Measurements from ENCODE around the gene PCNA. TPM values are rescaled to one million over a fixed set of nuclear protein-coding genes. Genes with fewer than 3 reads are reported as not detected.

Gene PCNA
- total and polyA plus RNA-seq, 7 donors: 24.6 to 145 (median 54.8) TPM

DNA sequence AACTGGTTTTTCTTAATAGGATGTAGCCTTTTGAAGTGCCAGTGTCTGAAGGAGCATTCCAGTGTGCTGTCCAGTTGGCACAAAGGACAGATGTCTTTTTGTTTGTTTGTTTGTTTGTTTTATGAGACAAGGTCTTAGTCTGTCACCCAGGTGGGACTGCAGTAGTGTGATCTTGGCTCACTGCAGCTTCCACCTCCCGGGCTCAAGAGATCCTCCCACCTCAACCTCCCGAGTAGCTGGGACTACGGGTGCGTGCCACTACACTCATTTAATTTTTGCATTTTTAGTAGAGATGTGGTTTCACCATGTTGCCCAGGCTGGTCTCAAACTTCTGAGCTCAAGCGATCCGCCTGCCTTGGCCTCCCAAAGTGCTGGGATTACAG is 34.8 kb upstream of the PCNA start:
- no peak overlapping the region for H3K4me3 ChIP-seq

DNA sequence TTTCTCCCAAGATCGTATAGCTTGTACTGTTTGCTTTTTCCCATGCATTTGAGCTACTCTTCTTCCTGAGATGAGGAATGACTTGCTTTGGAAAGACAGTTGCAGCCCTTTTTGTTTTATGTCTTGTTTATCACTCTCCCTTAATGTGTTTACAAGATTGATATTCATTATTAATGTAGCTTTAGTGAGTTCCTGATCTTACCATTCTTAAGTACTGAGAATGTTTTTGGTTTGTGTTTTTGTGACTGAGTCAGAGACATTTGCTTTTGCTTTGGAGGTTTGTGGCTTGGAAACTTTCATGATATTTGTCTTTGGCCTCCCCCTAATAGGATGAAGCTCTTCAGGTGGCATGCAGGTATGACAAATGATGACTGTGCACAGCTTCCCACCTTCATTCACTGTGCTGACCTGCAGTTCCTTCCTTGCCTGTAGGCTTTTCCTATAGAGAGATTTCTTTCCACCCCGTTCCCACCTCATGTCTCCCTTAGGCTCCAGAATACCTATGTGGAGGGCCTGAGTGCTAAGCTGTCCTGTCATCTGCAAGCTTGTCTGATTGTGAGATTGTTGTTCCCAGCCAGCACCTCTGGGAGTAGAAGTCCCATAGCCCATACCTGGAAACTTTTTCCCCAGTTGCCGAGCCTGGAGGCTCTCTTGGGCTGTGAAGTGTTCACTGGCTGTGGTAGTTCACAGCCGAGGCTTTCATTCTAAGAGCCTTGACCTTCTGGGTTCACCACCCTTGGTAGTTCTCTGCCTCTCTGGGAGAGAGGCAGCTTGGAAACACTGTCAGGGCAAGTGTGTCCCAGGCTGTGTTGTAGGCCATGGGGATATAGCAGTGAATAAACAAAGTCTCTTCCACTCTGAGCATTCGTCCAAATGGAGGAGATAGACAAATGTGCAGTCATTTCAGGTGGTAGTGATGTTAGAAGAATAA is 34.1 kb upstream of the PCNA start:
- H3K36me3 ChIP-seq: no peaks in the 10 kb centered on the region
- H3K9me3 ChIP-seq: no peaks in the 10 kb centered on the region
- intact Hi-C loops (cut with DNase I): no loop called here
- peaks cover 0 to 68% (median 41%) of the 10 kb centered on the region in 4 donors for H3K4me1 ChIP-seq
- no peaks in the 10 kb centered on the region for H3K27me3 ChIP-seq
- no peak overlapping the region for H3K4me3 ChIP-seq
- 75 to 85% methylated on average over 5 of the region's 5 CpGs for WGBS, 2 donors
- no peak for DNase-seq
- no peak overlapping the region for H3K27ac ChIP-seq
- TF ChIP-seq POLR2A (IDR thresholded peaks at IDR 0.05) (no peak), EP300 (IDR thresholded peaks at IDR 0.05) (no peak), POLR2AphosphoS5 (IDR thresholded peaks at IDR 0.05) (no peak)
- TF ChIP-seq, protein P1, sequence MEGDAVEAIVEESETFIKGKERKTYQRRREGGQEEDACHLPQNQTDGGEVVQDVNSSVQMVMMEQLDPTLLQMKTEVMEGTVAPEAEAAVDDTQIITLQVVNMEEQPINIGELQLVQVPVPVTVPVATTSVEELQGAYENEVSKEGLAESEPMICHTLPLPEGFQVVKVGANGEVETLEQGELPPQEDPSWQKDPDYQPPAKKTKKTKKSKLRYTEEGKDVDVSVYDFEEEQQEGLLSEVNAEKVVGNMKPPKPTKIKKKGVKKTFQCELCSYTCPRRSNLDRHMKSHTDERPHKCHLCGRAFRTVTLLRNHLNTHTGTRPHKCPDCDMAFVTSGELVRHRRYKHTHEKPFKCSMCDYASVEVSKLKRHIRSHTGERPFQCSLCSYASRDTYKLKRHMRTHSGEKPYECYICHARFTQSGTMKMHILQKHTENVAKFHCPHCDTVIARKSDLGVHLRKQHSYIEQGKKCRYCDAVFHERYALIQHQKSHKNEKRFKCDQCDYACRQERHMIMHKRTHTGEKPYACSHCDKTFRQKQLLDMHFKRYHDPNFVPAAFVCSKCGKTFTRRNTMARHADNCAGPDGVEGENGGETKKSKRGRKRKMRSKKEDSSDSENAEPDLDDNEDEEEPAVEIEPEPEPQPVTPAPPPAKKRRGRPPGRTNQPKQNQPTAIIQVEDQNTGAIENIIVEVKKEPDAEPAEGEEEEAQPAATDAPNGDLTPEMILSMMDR (IDR thresholded peaks at IDR 0.05): no peak

More for the DNA sequence above, 34.8 kb upstream of the PCNA start:
- no peak overlapping the region for H3K27ac ChIP-seq
- intact Hi-C loops (cut with DNase I): no loop called here
- TF ChIP-seq, protein P1 (IDR thresholded peaks at IDR 0.05): no peak
- TF ChIP-seq POLR2AphosphoS5 (IDR thresholded peaks at IDR 0.05) (no peak), POLR2A (IDR thresholded peaks at IDR 0.05) (no peak), EP300 (IDR thresholded peaks at IDR 0.05) (no peak)
- H3K27me3 ChIP-seq: no peaks in the 10 kb centered on the region
- no peak for DNase-seq
- H3K4me1 ChIP-seq: peaks cover 0 to 62% (median 36%) of the 10 kb centered on the region in 4 donors
- H3K36me3 ChIP-seq: no peaks in the 10 kb centered on the region
- H3K9me3 ChIP-seq: no peaks in the 10 kb centered on the region
- 95 to 98% methylated on average over 6 of the region's 6 CpGs for WGBS, 2 donors

DNA sequence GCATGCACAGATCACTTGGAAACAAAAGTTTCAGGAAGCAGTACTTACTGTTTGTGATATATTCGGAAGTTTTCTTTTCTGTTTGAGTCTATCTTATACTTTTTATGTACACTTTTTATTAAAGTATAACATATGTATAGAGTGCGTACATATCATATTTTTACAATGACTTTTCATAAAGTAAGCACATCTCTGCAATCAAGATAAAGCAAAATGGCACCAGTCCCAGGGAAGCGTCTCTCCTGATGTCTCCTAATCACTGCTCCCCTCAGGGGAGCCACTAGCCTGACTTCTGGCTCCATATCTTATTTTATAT is 33.4 kb upstream of the PCNA start:
- Histone ChIP-seq H3K36me3 (no peaks in the 10 kb centered on the region), H3K4me3 (no peak overlapping the region), H3K9me3 (no peaks in the 10 kb centered on the region), H3K27me3 (no peaks in the 10 kb centered on the region), H3K27ac (no peak overlapping the region), H3K4me1 (peaks cover 0 to 72% (median 49%) of the 10 kb centered on the region in 4 donors)
- 21 to 75% methylated on average over 3 of the region's 3 CpGs for WGBS, 2 donors
- TF ChIP-seq, protein P1 (IDR thresholded peaks at IDR 0.05): no peak
- no peak for TF ChIP-seq POLR2AphosphoS5 (IDR thresholded peaks at IDR 0.05)
- no peak for TF ChIP-seq POLR2A (IDR thresholded peaks at IDR 0.05)
- TF ChIP-seq EP300 (IDR thresholded peaks at IDR 0.05): no peak
- no peak for DNase-seq
- intact Hi-C loops (cut with DNase I): no loop called here

DNA sequence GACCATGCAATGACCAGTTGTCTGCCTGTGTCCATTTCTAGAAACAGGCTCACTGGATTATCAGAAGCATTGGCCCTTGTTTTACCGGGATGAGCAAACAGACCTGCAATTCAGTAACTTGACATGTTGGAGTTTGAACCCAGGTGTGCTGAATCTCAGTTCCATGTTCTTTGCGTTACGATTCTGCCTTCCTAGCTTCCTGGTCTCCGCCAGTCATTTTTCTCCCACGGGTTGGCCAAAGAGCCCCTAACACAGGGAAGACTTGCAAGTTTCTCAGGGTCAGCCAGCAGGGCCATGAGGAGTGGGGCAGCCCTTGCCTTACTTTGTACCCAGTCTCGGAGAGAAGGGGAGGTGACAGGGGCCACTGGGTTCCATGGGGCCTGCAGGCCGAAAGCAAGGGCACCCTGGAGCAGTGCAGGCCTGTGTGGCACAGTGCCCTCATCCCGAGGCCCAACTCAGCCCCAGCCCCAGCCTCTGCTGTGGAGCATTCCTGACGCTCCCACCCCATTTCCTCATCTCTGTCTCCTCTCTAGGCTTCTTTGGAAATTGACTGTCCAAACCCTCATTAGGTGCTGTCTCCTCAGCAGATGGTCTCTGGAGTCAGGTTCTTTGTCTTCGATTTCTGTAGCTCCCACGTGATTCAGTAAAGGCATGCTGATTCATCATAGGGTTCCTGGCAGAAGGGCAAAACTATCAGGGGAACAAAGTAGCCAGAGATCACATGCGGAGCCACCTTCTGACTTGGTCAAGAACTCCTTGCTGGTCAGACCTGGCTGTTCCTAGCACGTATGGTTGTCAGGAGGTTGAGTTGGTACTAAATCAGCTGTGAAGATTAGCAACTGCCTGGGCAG is 30.7 kb upstream of the PCNA start:
- peak overlapping the region in 1 of 4 donors; percentile 44 for H3K27ac ChIP-seq
- intact Hi-C loops (cut with DNase I): no loop called here
- H3K4me1 ChIP-seq: peaks cover 0 to 71% (median 57%) of the 10 kb centered on the region in 4 donors
- H3K27me3 ChIP-seq: no peaks in the 10 kb centered on the region
- no peaks in the 10 kb centered on the region for H3K36me3 ChIP-seq
- no peak overlapping the region for H3K4me3 ChIP-seq
- 58 to 79% methylated on average over 13 of the region's 13 CpGs for WGBS, 2 donors
- no peak for DNase-seq
- TF ChIP-seq EP300 (IDR thresholded peaks at IDR 0.05) (no peak), POLR2A (IDR thresholded peaks at IDR 0.05) (no peak), POLR2AphosphoS5 (IDR thresholded peaks at IDR 0.05) (no peak)
- TF ChIP-seq, protein P1 (IDR thresholded peaks at IDR 0.05): no peak
- no peaks in the 10 kb centered on the region for H3K9me3 ChIP-seq
